Endothelial cell of umbilical vein (primary cell): Measurements from ENCODE around the gene SH3BGRL3. TPM values are rescaled to one million over a fixed set of nuclear protein-coding genes. Genes with fewer than 3 reads are reported as not detected.
A peak's percentile ranks its signal among the peaks of the same experiment; 100 is the strongest.

Source experiments
- BruUV-seq: library from RNA; stranded (reverse); fragments of 400-500 nt; replicated peaks from 2 replicates; lab custom pipeline; 2021; lab: Mats Ljungman, UMichigan
- CTCF ChIA-PET: fragments of 300-600, 350-600 bp; sonication (Branson Sonifier 250); formaldehyde crosslinking; loops from one replicate; lab custom pipeline; 2021; ENCODE audit warnings: antibody characterized with exemption, inconsistent platforms; lab: Charles Lee
- POLR2A ChIA-PET: fragments of 300-600, 350-600 bp; sonication (Branson Sonifier 250); formaldehyde crosslinking; loops from one replicate; lab custom pipeline; 2021; ENCODE audit warnings: antibody characterized with exemption, inconsistent platforms; lab: Charles Lee
- DNase-seq: peaks from one replicate; pipeline ENCODE4 v3.0.0-alpha.2; 2011; ENCODE audit warnings: low read depth, low spot score
- FAIRE-seq: peaks from 2 replicates; lab custom pipeline; 2011; peaks lifted over from hg19 to GRCh38; lab: Jason Lieb, UNC
- H2AFZ ChIP-seq: 2 replicates; pipeline ENCODE4 v1.6.0; 2012; ENCODE audit warnings: low read depth, low read length, control low read depth, inconsistent platforms
- H3K27ac ChIP-seq: 2 replicates; pipeline ENCODE4 v1.5.1; 2011; ENCODE audit warnings: low read depth, mild to moderate bottlenecking, control low read depth, low read length, moderate library complexity; ENCODE audit not compliant: insufficient read depth
- H3K27me3 ChIP-seq, 2 experiments: 2 replicates each; pipeline versions ENCODE4 v1.6.0 to v1.6.1; 2011; ENCODE audit warnings: low read length in 2 of 2, mixed read lengths in 1 of 2; ENCODE audit not compliant: control insufficient read depth in 2 of 2, insufficient read depth in 2 of 2
- H3K36me3 ChIP-seq, 2 experiments: 2 replicates in 1 of 2; 3 replicates in 1 of 2; pipeline ENCODE4 v1.5.1; 2011; ENCODE audit warnings: low read length in 2 of 2, mild to moderate bottlenecking in 1 of 2, moderate library complexity in 1 of 2; ENCODE audit not compliant: control insufficient read depth in 2 of 2, insufficient read depth in 2 of 2; ENCODE audit errors: extremely low read depth in 1 of 2
- H3K4me1 ChIP-seq: 3 replicates; pipeline ENCODE4 v1.5.1; 2011; ENCODE audit warnings: mild to moderate bottlenecking, low read length; ENCODE audit not compliant: control insufficient read depth, insufficient read depth; ENCODE audit errors: extremely low read depth
- H3K4me2 ChIP-seq: 2 replicates; pipeline ENCODE4 v1.6.1; 2011; ENCODE audit warnings: low read length, control low read depth, mixed read lengths; ENCODE audit not compliant: insufficient read depth
- H3K4me3 ChIP-seq, 3 experiments: fragments of 200-600 bp in 1 of 3; sonication (generic), shearing (Covaris generic) in 1 of 3; replicated peaks in 1 of 3; 2 replicates each; pipeline ENCODE4 v1.5.1; 2011 to 2016; ENCODE audit warnings: control low read depth in 3 of 3, low read length in 3 of 3, mild to moderate bottlenecking in 2 of 3, inconsistent platforms in 1 of 3, low read depth in 1 of 3, moderate library complexity in 1 of 3; ENCODE audit not compliant: insufficient read depth in 1 of 3
- H3K79me2 ChIP-seq: 2 replicates; pipeline ENCODE4 v1.6.0; 2012; ENCODE audit warnings: low read length, inconsistent platforms; ENCODE audit not compliant: control insufficient read depth, insufficient read depth
- H3K9ac ChIP-seq: replicated peaks from 2 replicates; pipeline ENCODE3; 2011; ENCODE audit warnings: low read length, control low read depth; ENCODE audit not compliant: insufficient read depth; ENCODE audit errors: extremely low read depth
- H3K9me1 ChIP-seq: replicated peaks from 3 replicates; pipeline ENCODE4 v1.6.0; 2011; ENCODE audit warnings: mild to moderate bottlenecking, low read length; ENCODE audit not compliant: control insufficient read depth, insufficient read depth; ENCODE audit errors: extremely low read depth
- H3K9me3 ChIP-seq: replicated peaks from 2 replicates; pipeline ENCODE4 v1.5.1; 2012; ENCODE audit warnings: low read length, inconsistent platforms; ENCODE audit not compliant: control insufficient read depth, insufficient read depth
- H4K20me1 ChIP-seq: replicated peaks from 2 replicates; pipeline ENCODE3; 2011; ENCODE audit warnings: mild to moderate bottlenecking, low read length; ENCODE audit not compliant: control insufficient read depth, insufficient read depth; ENCODE audit errors: extremely low read depth
- EZH2 ChIP-seq: IDR thresholded peaks from 2 replicates; pipeline ENCODE4 v1.6.1; 2012; ENCODE audit warnings: borderline replicate concordance, low read depth, mild to moderate bottlenecking, moderate library complexity, low read length, inconsistent platforms; ENCODE audit not compliant: severe bottlenecking
- FOS ChIP-seq: IDR thresholded peaks from 2 replicates; pipeline ENCODE4 v1.6.1; 2011; ENCODE audit warnings: mild to moderate bottlenecking, low read length, moderate library complexity, borderline replicate concordance; ENCODE audit not compliant: insufficient read depth
- GATA2 ChIP-seq: IDR thresholded peaks from 2 replicates; pipeline ENCODE4 v1.7.0; 2011; ENCODE audit warnings: low read depth, mild to moderate bottlenecking, moderate library complexity, mixed read lengths, low read length; ENCODE audit not compliant: insufficient read length, insufficient read depth
- JUN ChIP-seq: IDR thresholded peaks from 2 replicates; pipeline ENCODE4 v1.6.1; 2011; ENCODE audit warnings: borderline replicate concordance, low read depth; ENCODE audit not compliant: insufficient read length, insufficient read depth
- MYC ChIP-seq: IDR thresholded peaks from one replicate; pipeline ENCODE4 v1.6.1; 2011; ENCODE audit warnings: mild to moderate bottlenecking, low read depth, low read length
- POLR2A ChIP-seq: IDR thresholded peaks from 2 replicates; pipeline ENCODE4 v1.6.1; 2012; ENCODE audit warnings: low read depth, mild to moderate bottlenecking, control low read depth, low read length
- POLR2AphosphoS5 ChIP-seq: IDR thresholded peaks from 2 replicates; pipeline ENCODE4 v1.6.1; 2012; ENCODE audit warnings: low read depth, mild to moderate bottlenecking, control low read depth, low read length, moderate library complexity; ENCODE audit not compliant: insufficient read depth
- dilution Hi-C: fragments of 300-500 bp; cut with MboI; formaldehyde crosslinking; loops from one replicate; pipeline ENCODE4 v1.15.0; 2019; ENCODE audit warnings: low sequenced_read_pairs; ENCODE audit not compliant: extremely low pct_ligation_motif_present
- intact Hi-C: fragments of 100-400 bp; cut with micrococcal nuclease; formaldehyde crosslinking; loops from one replicate; pipeline ENCODE4 v1.10.0; 2022
- polyA plus RNA-seq, 4 experiments: library from polyadenylated mRNA; depleted of rRNA in 3 of 4; stranded (reverse) in 3 of 4; unstranded in 1 of 4; fragments of >200 nt; gene quantifications; 2 replicates each; pipeline versions ENCODE4 v1.2.1 to v1.2.3, GENCODE V29; 2011 to 2012; ENCODE audit warnings: missing spikeins in 1 of 4
- total RNA-seq: library from RNA; stranded (reverse); gene quantifications from 2 replicates; pipeline ENCODE4 v1.2.3, GENCODE V29; 2021
- TF ChIP-seq, protein P1 (sequence below), 2 donors: IDR thresholded peaks; 1 replicate in 1 of 2; 2 replicates in 1 of 2; pipeline ENCODE4 v1.5.1; 2011; ENCODE audit warnings: low read length in 2 of 2, mild to moderate bottlenecking in 2 of 2, moderate library complexity in 2 of 2, control low read depth in 1 of 2, inconsistent platforms in 1 of 2, low read depth in 1 of 2; ENCODE audit not compliant: insufficient read depth in 1 of 2; ENCODE audit errors: extremely low read depth in 1 of 2
- TF ChIP-seq, protein P2 (sequence below): IDR thresholded peaks from 2 replicates; pipeline ENCODE4 v1.6.1; 2011; ENCODE audit not compliant: insufficient read depth, insufficient read length

SH3BGRL3 gene
- total and polyA plus RNA-seq, 2 donors (not counting 3 experiments of a cell fraction or from before 2014, with no cell fraction given), result 233 to 344 TPM

DNA sequence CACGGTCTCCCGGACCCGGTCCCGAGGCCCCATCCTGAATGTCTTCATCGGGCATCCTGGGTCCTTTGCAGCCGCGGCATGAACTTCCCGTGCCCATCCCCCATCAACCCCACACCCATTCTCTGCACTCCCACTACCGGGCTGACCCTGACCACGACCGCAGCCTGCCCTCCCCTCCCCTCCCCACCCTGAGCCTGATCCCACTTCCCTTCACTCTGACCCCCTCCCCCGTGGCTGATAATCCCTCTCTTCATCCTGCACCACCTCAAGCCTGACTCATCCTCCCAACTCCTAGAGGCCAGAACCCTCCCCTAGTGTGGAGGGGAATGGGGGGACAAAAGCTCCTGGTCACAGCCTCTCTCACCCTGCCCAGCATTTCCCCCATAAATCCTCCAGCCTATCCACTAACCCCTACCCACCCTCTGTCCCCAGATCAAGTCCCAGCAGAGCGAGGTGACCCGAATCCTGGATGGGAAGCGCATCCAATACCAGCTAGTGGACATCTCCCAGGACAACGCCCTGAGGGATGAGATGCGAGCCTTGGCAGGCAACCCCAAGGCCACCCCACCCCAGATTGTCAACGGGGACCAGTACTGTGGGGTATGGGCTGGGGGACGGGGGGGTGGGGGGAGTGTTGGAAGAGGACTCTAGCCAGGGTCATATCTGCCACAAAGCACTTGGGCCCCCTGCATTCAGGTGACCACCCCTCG is 602 bp downstream of the SH3BGRL3 start:
- Histone ChIP-seq H4K20me1 (no peaks in the 10 kb centered on the region), H2AFZ (no peak overlapping the region), H3K27me3 (no peaks in the 10 kb centered on the region), H3K4me3 (peak overlapping the region; percentile 54 to 95 (median 69)), H3K36me3 (peaks cover 3 to 10% of the 10 kb centered on the region in 2 experiments), H3K4me2 (peak overlapping the region; percentile 74), H3K4me1 (peaks cover 54% of the 10 kb centered on the region), H3K79me2 (peaks cover 31% of the 10 kb centered on the region), H3K9ac (peak overlapping the region; percentile 82), H3K9me3 (no peaks in the 10 kb centered on the region), H3K9me1 (no peaks in the 10 kb centered on the region), H3K27ac (peak overlapping the region; percentile 82)
- DNase-seq (peak; percentile 15), FAIRE-seq (peak; percentile 50)
- no TSS peak for BruUV-seq
- dilution Hi-C loops (no loop called here), intact Hi-C loops (loop anchor here (1.0 kb wide), 1 partner anchor 26 kb away; the partner anchor contains the start of gene UBXN11)
- no peak for TF ChIP-seq GATA2
- no peak for TF ChIP-seq FOS
- TF ChIP-seq MYC, result no peak
- no peak for TF ChIP-seq EZH2
- TF ChIP-seq, protein P1, sequence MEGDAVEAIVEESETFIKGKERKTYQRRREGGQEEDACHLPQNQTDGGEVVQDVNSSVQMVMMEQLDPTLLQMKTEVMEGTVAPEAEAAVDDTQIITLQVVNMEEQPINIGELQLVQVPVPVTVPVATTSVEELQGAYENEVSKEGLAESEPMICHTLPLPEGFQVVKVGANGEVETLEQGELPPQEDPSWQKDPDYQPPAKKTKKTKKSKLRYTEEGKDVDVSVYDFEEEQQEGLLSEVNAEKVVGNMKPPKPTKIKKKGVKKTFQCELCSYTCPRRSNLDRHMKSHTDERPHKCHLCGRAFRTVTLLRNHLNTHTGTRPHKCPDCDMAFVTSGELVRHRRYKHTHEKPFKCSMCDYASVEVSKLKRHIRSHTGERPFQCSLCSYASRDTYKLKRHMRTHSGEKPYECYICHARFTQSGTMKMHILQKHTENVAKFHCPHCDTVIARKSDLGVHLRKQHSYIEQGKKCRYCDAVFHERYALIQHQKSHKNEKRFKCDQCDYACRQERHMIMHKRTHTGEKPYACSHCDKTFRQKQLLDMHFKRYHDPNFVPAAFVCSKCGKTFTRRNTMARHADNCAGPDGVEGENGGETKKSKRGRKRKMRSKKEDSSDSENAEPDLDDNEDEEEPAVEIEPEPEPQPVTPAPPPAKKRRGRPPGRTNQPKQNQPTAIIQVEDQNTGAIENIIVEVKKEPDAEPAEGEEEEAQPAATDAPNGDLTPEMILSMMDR (IDR thresholded peaks at IDR 0.05; ENCODE audit: extremely low read depth in 1 of 2, insufficient read depth in 1 of 2, low read depth in 1 of 2, low read length in 2 of 2), result no peak
- TF ChIP-seq JUN, result no peak
- TF ChIP-seq POLR2A, result no peak
- TF ChIP-seq, protein P2, sequence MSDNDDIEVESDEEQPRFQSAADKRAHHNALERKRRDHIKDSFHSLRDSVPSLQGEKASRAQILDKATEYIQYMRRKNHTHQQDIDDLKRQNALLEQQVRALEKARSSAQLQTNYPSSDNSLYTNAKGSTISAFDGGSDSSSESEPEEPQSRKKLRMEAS, result no peak
- no peak for TF ChIP-seq POLR2AphosphoS5
- ChIA-PET CTCF (interaction anchor here (1.2 to 9.1 kb wide), 6 partner anchors 8 to 176 kb away, joined by 4 to 132 read pairs (median 8); partner anchors contain the start of genes CD52, CEP85 and ZNF593), POLR2A (no interaction called here)
